ENCODE results near the gene KLHL7. TPM values are rescaled to one million over a fixed set of nuclear protein-coding genes. Genes with fewer than 3 reads are reported as not detected.

KLHL7 gene
- total RNA-seq, 1 donor from 2014 or later = 1.2 TPM

DNA sequence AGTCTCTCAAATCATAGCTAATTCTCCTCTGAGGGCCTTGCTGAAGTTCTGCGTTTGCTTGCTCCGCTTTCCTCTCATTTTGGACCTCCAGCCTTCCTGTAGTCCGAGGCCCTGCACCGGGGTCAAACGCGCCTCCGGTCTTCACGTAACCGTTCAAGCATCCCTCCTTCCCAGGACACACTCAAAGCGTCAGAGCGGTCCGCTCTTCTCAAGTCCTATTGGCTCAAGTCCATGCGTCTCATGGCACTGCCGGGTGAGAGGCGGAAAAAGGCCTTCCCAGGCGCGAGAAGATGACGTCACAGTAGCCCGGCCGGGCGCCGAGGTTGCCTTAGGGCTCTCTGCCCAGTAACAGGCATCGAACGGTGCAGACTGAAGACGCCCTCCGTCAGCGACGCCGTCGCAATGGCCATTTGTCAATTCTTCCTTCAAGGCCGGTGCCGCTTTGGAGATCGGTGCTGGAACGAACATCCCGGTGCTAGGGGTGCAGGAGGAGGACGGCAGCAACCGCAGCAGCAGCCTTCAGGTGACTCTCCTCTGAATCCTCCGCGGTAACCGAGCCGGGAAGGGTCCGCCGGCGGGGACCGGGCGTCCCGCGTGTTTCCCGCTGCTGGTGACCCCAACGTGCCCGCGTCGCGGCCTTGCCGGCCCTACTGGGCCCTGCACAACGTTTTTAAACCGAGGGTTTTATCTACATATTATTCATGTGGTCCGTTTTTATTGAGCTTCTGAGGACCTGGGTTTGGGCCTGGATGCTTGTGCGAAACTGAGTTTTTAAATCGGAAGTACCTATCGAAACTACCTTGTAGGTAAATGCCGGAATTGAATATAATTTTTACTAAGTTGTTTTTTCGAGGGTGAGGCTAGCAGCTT lies 76.3 kb downstream of the KLHL7 start, which contains the start of gene NUP42:
Gene NUP42 (plus strand): TSS at position 365 of the 870 bp plus-strand sequence. CDS start 38 bp downstream, at position 403.
- intact Hi-C loops (cut with DNase I) = loop anchor here (1.0 to 10.0 kb wide), 6 partner anchors 65 to 1755 kb away; partner anchors contain the start of genes CCDC126, FAM221A, GPNMB and KLHL7
- TF ChIP-seq, protein P1, sequence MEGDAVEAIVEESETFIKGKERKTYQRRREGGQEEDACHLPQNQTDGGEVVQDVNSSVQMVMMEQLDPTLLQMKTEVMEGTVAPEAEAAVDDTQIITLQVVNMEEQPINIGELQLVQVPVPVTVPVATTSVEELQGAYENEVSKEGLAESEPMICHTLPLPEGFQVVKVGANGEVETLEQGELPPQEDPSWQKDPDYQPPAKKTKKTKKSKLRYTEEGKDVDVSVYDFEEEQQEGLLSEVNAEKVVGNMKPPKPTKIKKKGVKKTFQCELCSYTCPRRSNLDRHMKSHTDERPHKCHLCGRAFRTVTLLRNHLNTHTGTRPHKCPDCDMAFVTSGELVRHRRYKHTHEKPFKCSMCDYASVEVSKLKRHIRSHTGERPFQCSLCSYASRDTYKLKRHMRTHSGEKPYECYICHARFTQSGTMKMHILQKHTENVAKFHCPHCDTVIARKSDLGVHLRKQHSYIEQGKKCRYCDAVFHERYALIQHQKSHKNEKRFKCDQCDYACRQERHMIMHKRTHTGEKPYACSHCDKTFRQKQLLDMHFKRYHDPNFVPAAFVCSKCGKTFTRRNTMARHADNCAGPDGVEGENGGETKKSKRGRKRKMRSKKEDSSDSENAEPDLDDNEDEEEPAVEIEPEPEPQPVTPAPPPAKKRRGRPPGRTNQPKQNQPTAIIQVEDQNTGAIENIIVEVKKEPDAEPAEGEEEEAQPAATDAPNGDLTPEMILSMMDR (IDR thresholded peaks at IDR 0.05) = peak in 1 of 3 experiments; percentile 13

GRCh38 chr7:23183279-23184012 lies 77.9 kb downstream of the KLHL7 start:
- Histone ChIP-seq H3K27me3 (no peaks in the 10 kb centered on the region), H3K27ac (no peak overlapping the region), H3K4me1 (peaks cover 3 to 15% of the 10 kb centered on the region in 2 donors), H3K9me3 (no peaks in the 10 kb centered on the region), H3K4me3 (peak overlapping the region; percentile 63 to 93), H3K36me3 (peaks cover 14 to 23% of the 10 kb centered on the region in 2 donors)
- intact Hi-C loops (cut with DNase I) = loop anchor here (5.0 to 10.0 kb wide), 2 partner anchors 501 to 1756 kb away; partner anchors contain the start of genes FAM221A and SP4
- no peak for DNase-seq (ENCODE audit: low spot score in 2 of 2)
- TF ChIP-seq, protein P1 (IDR thresholded peaks at IDR 0.05) = no peak

More for the DNA sequence above, 76.3 kb downstream of the KLHL7 start, which contains the start of gene NUP42:
- peak within 1 kb of the TSS; percentile 90 to 96 for H3K27ac ChIP-seq
- H3K9me3 ChIP-seq = no peaks in the 10 kb centered on the region
- peak; percentile 90 to 98 for DNase-seq (ENCODE audit: low spot score in 2 of 2)
- peaks cover 7 to 10% of the 10 kb centered on the region in 2 donors for H3K36me3 ChIP-seq
- no peaks in the 10 kb centered on the region for H3K27me3 ChIP-seq
- peak within 1 kb of the TSS; percentile 63 to 93 for H3K4me3 ChIP-seq
- peaks cover 3 to 15% of the 10 kb centered on the region in 2 donors for H3K4me1 ChIP-seq

DNA sequence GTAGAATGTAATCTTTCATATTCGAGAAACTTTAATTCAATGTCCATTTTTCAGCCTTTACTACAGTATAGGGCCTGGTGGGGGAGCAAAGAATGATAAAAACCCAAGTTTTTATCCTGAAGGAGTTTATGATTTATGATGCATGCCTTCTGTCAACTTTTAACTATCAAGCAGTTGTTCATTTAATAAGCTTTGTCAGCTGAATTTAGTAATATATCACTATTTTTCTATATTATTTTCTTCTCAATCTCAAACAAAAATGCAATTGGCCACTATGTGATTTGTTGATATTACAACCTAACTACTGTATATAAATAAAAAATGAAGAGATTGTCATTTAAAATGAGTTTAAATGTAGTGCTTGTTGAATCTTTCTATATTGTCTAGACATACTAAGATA lies 78.7 kb downstream of the KLHL7 start:
- Histone ChIP-seq H3K9me3 (no peaks in the 10 kb centered on the region), H3K36me3 (peaks cover 15 to 30% of the 10 kb centered on the region in 2 donors), H3K27me3 (no peaks in the 10 kb centered on the region), H3K4me1 (peaks cover 3 to 15% of the 10 kb centered on the region in 2 donors), H3K4me3 (no peak overlapping the region), H3K27ac (no peak overlapping the region)
- DNase-seq (ENCODE audit: low spot score in 2 of 2) = no peak
- TF ChIP-seq, protein P1 (IDR thresholded peaks at IDR 0.05) = no peak
- intact Hi-C loops (cut with DNase I) = loop anchor here (5.0 to 10.0 kb wide), 2 partner anchors 501 to 1757 kb away; partner anchors contain the start of genes FAM221A and SP4

DNA sequence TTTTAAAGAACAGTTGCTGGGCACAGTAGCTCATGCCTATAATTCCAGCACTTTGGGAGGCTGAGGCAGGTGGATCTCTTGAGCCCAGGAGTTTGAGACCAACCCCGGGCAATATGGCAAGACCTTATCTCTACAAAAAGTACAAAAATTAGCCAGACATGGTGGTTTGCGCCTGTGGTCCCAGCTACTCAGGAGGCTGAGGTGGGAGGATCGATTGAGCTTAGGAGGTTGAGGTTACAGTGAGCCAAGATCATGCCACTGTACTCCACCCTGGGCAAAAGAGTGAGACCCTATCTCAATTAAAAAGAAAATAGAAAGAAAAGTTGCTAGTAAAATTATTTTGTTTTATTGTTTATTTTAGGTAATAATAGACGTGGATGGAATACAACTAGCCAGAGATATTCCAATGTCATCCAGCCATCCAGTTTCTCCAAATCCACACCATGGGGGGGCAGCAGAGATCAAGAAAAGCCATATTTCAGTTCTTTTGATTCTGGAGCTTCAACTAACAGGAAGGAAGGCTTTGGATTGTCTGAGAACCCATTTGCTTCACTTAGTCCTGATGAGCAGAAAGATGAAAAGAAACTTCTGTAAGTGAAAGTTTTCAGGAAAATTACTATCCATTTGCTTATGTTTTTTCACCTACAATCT lies 79.2 kb downstream of the KLHL7 start:
- intact Hi-C loops (cut with DNase I) = loop anchor here (5.0 to 10.0 kb wide), 2 partner anchors 500 to 1758 kb away; partner anchors contain the start of genes FAM221A and SP4
- TF ChIP-seq, protein P1 (IDR thresholded peaks at IDR 0.05) = peak in 2 of 3 experiments; percentile 42 to 60
- no peaks in the 10 kb centered on the region for H3K9me3 ChIP-seq
- H3K27me3 ChIP-seq = no peaks in the 10 kb centered on the region
- H3K4me3 ChIP-seq = no peak overlapping the region
- no peak for DNase-seq (ENCODE audit: low spot score in 2 of 2)
- H3K36me3 ChIP-seq = peaks cover 18 to 35% of the 10 kb centered on the region in 2 donors
- peaks cover 3 to 15% of the 10 kb centered on the region in 2 donors for H3K4me1 ChIP-seq
- H3K27ac ChIP-seq = no peak overlapping the region

DNA sequence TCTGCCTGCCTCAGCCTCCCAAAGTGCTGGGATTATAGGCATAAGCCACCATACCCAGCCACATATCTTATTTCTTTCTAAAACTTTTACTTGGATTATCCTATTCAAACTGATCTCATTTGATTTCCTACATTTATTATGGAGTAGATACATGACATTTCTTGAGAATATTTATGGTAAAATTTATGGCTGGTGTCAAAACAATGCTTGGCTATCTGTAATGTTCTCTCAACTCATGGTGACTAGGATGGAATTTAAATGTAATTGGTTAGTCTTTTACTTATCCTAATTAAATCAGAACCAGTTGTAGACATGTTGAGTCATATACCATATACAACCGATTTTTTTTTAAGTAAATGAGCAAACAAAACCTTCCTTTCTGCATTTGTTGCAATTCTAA lies 80.4 kb downstream of the KLHL7 start:
- no peaks in the 10 kb centered on the region for H3K9me3 ChIP-seq
- H3K4me1 ChIP-seq = peaks cover 3 to 14% of the 10 kb centered on the region in 2 donors
- no peak overlapping the region for H3K27ac ChIP-seq
- no peak for DNase-seq (ENCODE audit: low spot score in 2 of 2)
- intact Hi-C loops (cut with DNase I) = loop anchor here (10.0 kb wide), 1 partner anchor 499 kb away; the partner anchor contains the start of gene FAM221A
- H3K27me3 ChIP-seq = no peaks in the 10 kb centered on the region
- peaks cover 22 to 36% of the 10 kb centered on the region in 2 donors for H3K36me3 ChIP-seq
- TF ChIP-seq, protein P1 (IDR thresholded peaks at IDR 0.05) = no peak
- no peak overlapping the region for H3K4me3 ChIP-seq

All from ascending aorta (tissue), 2 donors.